MM.1S (cell line): ENCODE data around the gene CRY1.

Source experiments
- DNase-seq: peaks from one replicate; pipeline ENCODE4 v3.0.0-alpha.2; 2015
- H2AFZ ChIP-seq: fragments of 300-600 bp; sonication (generic); 2 replicates; pipeline ENCODE4 v1.6.0; 2016; ENCODE audit warnings: antibody characterized with exemption, low read length
- H3F3A ChIP-seq: fragments of 300-600 bp; sonication (generic); 2 replicates; pipeline ENCODE4 v1.6.1; 2016; ENCODE audit warnings: mild to moderate bottlenecking, antibody characterized with exemption, low read length, moderate library complexity, mixed read lengths; ENCODE audit not compliant: insufficient read depth
- H3K27ac ChIP-seq: fragments of 300-600 bp; sonication (generic); 2 replicates; pipeline ENCODE4 v1.5.1; 2016; ENCODE audit warnings: mild to moderate bottlenecking, low read length
- H3K27me3 ChIP-seq: fragments of 300-600 bp; sonication (generic); replicated peaks from 2 replicates; pipeline ENCODE4 v1.6.0; 2016; ENCODE audit warnings: low read length; ENCODE audit not compliant: insufficient read depth
- H3K36me3 ChIP-seq: fragments of 300-600 bp; sonication (generic); replicated peaks from 2 replicates; pipeline ENCODE4 v1.6.1; 2016; ENCODE audit warnings: mild to moderate bottlenecking, low read length, mixed read lengths; ENCODE audit not compliant: insufficient read depth
- H3K4me1 ChIP-seq: fragments of 300-600 bp; sonication (generic); 2 replicates; pipeline ENCODE4 v1.6.1; 2016; ENCODE audit warnings: low read length, mixed read lengths
- H3K4me2 ChIP-seq: fragments of 300-600 bp; sonication (generic); 2 replicates; pipeline ENCODE4 v1.6.0; 2016; ENCODE audit warnings: low read depth, low read length
- H3K4me3 ChIP-seq: fragments of 300-600 bp; sonication (generic); 2 replicates; pipeline ENCODE4 v1.5.1; 2016; ENCODE audit warnings: low read length, mixed read lengths
- H3K79me2 ChIP-seq: fragments of 300-600 bp; sonication (generic); 2 replicates; pipeline ENCODE4 v1.6.1; 2016; ENCODE audit warnings: mixed run types, low read length, mixed read lengths
- H3K9ac ChIP-seq: fragments of 300-600 bp; sonication (generic); 2 replicates; pipeline ENCODE4 v1.6.1; 2016; ENCODE audit warnings: low read length, mixed read lengths
- H3K9me2 ChIP-seq: fragments of 300-600 bp; sonication (generic); replicated peaks from 2 replicates; pipeline ENCODE4 v1.6.1; 2016; ENCODE audit warnings: mild to moderate bottlenecking, low read length, mixed read lengths; ENCODE audit not compliant: insufficient read depth
- H3K9me3 ChIP-seq: fragments of 300-600 bp; sonication (generic); replicated peaks from 2 replicates; pipeline ENCODE4 v1.6.1; 2016; ENCODE audit warnings: mild to moderate bottlenecking, low read length, mixed read lengths; ENCODE audit not compliant: insufficient read depth
- H4K20me1 ChIP-seq: fragments of 300-600 bp; sonication (generic); 2 replicates; pipeline ENCODE4 v1.6.1; 2016; ENCODE audit warnings: mild to moderate bottlenecking, low read length, moderate library complexity, mixed read lengths; ENCODE audit not compliant: insufficient read depth
- CTCF ChIP-seq: fragments of 300-600 bp; sonication (generic); IDR thresholded peaks from 2 replicates; pipeline ENCODE4 v1.5.1; 2016; ENCODE audit warnings: antibody characterized with exemption, low read length, mixed read lengths
- EZH2 ChIP-seq: fragments of 300-600 bp; sonication (generic); optimal IDR thresholded peaks from 2 replicates; pipeline ENCODE3; 2017; ENCODE audit warnings: low read depth, mild to moderate bottlenecking, antibody characterized with exemption, low read length, mixed read lengths
- EZH2phosphoT487 ChIP-seq: fragments of 300-600 bp; sonication (generic); IDR thresholded peaks from 2 replicates; pipeline ENCODE4 v1.6.1; 2018; ENCODE audit warnings: antibody characterized with exemption, low read length

The CRY1 gene

GRCh38 chr12:106953352-106954250 lies 139.7 kb downstream of the CRY1 start:
- no peak overlapping the region for H3K4me2 ChIP-seq
- DNase-seq, result no peak
- no peaks in the 10 kb centered on the region for H3F3A ChIP-seq
- H3K9me3 ChIP-seq, result no peaks in the 10 kb centered on the region
- no peaks in the 10 kb centered on the region for H4K20me1 ChIP-seq
- no peaks in the 10 kb centered on the region for H3K36me3 ChIP-seq
- H3K27me3 ChIP-seq, result no peaks in the 10 kb centered on the region
- H3K79me2 ChIP-seq, result peaks cover 10% of the 10 kb centered on the region; the same call in 1 of the 2 replicates
- no peak overlapping the region for H3K27ac ChIP-seq
- H3K9ac ChIP-seq, result no peak overlapping the region
- H3K4me3 ChIP-seq, result no peak overlapping the region
- H3K4me1 ChIP-seq, result peaks cover 5% of the 10 kb centered on the region
- no peak overlapping the region for H2AFZ ChIP-seq
- TF ChIP-seq CTCF (no peak), EZH2 (no peak), EZH2phosphoT487 (no peak)
- H3K9me2 ChIP-seq, result no peaks in the 10 kb centered on the region

- Histone ChIP-seq H3K4me3 (no peak overlapping the region), H4K20me1 (no peaks in the 10 kb centered on the region), H2AFZ (no peak overlapping the region), H3K9me3 (no peaks in the 10 kb centered on the region), H3K27ac (no peak overlapping the region), H3K36me3 (no peaks in the 10 kb centered on the region), H3K79me2 (no peaks in the 10 kb centered on the region), H3K9ac (no peak overlapping the region), H3K27me3 (no peaks in the 10 kb centered on the region), H3K4me2 (no peak overlapping the region), H3K4me1 (no peaks in the 10 kb centered on the region), H3F3A (no peaks in the 10 kb centered on the region), H3K9me2 (no peaks in the 10 kb centered on the region)
- no peak for DNase-seq
- TF ChIP-seq EZH2 (no peak), CTCF (no peak), EZH2phosphoT487 (no peak)
Observed at GRCh38 chr12:106950591-106950990, 142.8 kb downstream of the CRY1 start.

DNA sequence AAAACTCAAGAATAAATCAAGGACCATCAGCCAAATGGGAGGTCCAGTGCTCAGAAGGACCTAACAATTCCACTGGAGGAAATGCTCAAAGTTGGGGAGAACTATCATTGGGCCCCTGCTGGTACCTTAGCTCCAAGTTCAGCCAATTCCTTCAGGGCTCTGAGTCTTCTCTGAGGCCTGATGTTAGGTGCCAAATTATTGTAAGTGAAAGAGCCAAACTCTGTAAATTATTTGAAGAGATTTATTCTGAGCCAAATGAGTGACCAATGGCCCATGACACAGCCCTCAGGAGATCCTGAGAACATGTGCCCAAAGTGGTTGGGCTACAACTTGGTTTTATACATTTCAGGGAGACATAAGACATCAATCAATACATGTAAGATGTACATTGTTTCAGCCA lies 145.9 kb downstream of the CRY1 start:
- Histone ChIP-seq H3K27ac (no peak overlapping the region), H3K9me3 (no peaks in the 10 kb centered on the region), H3K4me1 (no peaks in the 10 kb centered on the region), H3K4me3 (no peak overlapping the region), H3K27me3 (no peaks in the 10 kb centered on the region), H3K36me3 (no peaks in the 10 kb centered on the region), H3K79me2 (no peaks in the 10 kb centered on the region), H3K9ac (no peak overlapping the region), H3K9me2 (no peaks in the 10 kb centered on the region), H2AFZ (no peak overlapping the region), H3F3A (no peaks in the 10 kb centered on the region), H3K4me2 (no peak overlapping the region), H4K20me1 (no peaks in the 10 kb centered on the region)
- TF ChIP-seq EZH2phosphoT487 (no peak), EZH2 (no peak), CTCF (no peak)
- DNase-seq, result no peak
